Naive thymus-derived CD4-positive, alpha-beta T cell (primary cell): ENCODE measurements around the gene POC1A. TPM values are rescaled to one million over a fixed set of nuclear protein-coding genes. Genes with fewer than 3 reads are reported as not detected.
"Not testable (repeated sequence)": the region's sequence is repeated elsewhere in the genome, so short reads cannot be mapped to it uniquely, and the experiment has no call there.

Source experiments
- ATAC-seq: fragments of 150-1000 bp; cut with Tn5 transposase; 2 replicates; pipeline ENCODE4 v1.10.0; 2021; ENCODE audit warnings: mild to moderate bottlenecking, moderate library complexity
- CTCF ChIA-PET: fragments of 350-600 bp; sonication (Branson Sonifier 250); formaldehyde crosslinking; loops from one replicate; lab custom pipeline; 2021; ENCODE audit warnings: antibody characterized with exemption; lab: Charles Lee
- POLR2A ChIA-PET: fragments of 350-600 bp; sonication (Branson Sonifier 250); formaldehyde crosslinking; loops from one replicate; lab custom pipeline; 2021; ENCODE audit warnings: antibody characterized with exemption, inconsistent platforms; lab: Charles Lee
- DNase-seq, 9 donors: peaks; one replicate each; pipeline versions ENCODE4 v3.0.0 to v3.0.0-alpha.2; 2020 to 2022; ENCODE audit warnings: mixed read lengths in 1 of 9
- H3K27ac ChIP-seq: one replicate; pipeline ENCODE4 v1.7.0; 2013; ENCODE audit warnings: mild to moderate bottlenecking, low read depth, low read length, moderate library complexity
- H3K27me3 ChIP-seq, 2 donors: one replicate each; pipeline ENCODE4 v1.7.0; 2013; ENCODE audit warnings: low read length in 2 of 2, mild to moderate bottlenecking in 2 of 2, moderate library complexity in 2 of 2; ENCODE audit not compliant: control insufficient read depth in 2 of 2, insufficient read depth in 2 of 2
- H3K36me3 ChIP-seq, 3 experiments: 1 replicate in 2 of 3; 2 replicates in 1 of 3; pipeline ENCODE4 v1.7.0; 2013; ENCODE audit warnings: low read length in 3 of 3, mild to moderate bottlenecking in 3 of 3, moderate library complexity in 1 of 3; ENCODE audit not compliant: insufficient read depth in 3 of 3, control insufficient read depth in 2 of 3
- H3K4me1 ChIP-seq, 2 donors: one replicate each; pipeline ENCODE4 v1.7.0; 2013; ENCODE audit warnings: low read length in 2 of 2, mild to moderate bottlenecking in 2 of 2, moderate library complexity in 1 of 2; ENCODE audit not compliant: control insufficient read depth in 2 of 2, insufficient read depth in 2 of 2
- H3K4me3 ChIP-seq: 2 replicates; pipeline ENCODE4 v1.7.0; 2013; ENCODE audit warnings: mild to moderate bottlenecking, low read length
- H3K9me3 ChIP-seq, 3 experiments: 1 replicate in 2 of 3; 2 replicates in 1 of 3; pipeline ENCODE4 v1.7.0; 2013; ENCODE audit warnings: low read length in 3 of 3; ENCODE audit not compliant: control insufficient read depth in 2 of 3
- H3K27ac Mint-ChIP-seq, 9 donors: one replicate each; pipeline ENCODE4 v1.8.0; 2020 to 2022; ENCODE audit warnings: mixed read lengths in 9 of 9, mild to moderate bottlenecking in 8 of 9, moderate library complexity in 5 of 9, inconsistent platforms in 2 of 9
- H3K27me3 Mint-ChIP-seq, 5 donors: one replicate each; pipeline ENCODE4 v1.8.0; 2021 to 2022; ENCODE audit warnings: mixed read lengths in 5 of 5, mild to moderate bottlenecking in 1 of 5
- H3K36me3 Mint-ChIP-seq, 5 donors: one replicate each; pipeline ENCODE4 v1.8.0; 2020 to 2022; ENCODE audit warnings: mixed read lengths in 5 of 5, mild to moderate bottlenecking in 3 of 5, inconsistent platforms in 1 of 5
- H3K4me1 Mint-ChIP-seq, 7 donors: one replicate each; pipeline ENCODE4 v1.8.0; 2020 to 2022; ENCODE audit warnings: mixed read lengths in 7 of 7, mild to moderate bottlenecking in 3 of 7, inconsistent platforms in 1 of 7
- H3K4me3 Mint-ChIP-seq, 10 donors: one replicate each; pipeline ENCODE4 v1.8.0; 2020 to 2022; ENCODE audit warnings: mild to moderate bottlenecking in 10 of 10, mixed read lengths in 10 of 10, moderate library complexity in 6 of 10, inconsistent platforms in 2 of 10
- H3K9me3 Mint-ChIP-seq, 11 donors: one replicate each; pipeline ENCODE4 v1.8.0; 2020 to 2022; ENCODE audit warnings: mixed read lengths in 11 of 11, mild to moderate bottlenecking in 4 of 11, inconsistent platforms in 1 of 11, moderate library complexity in 1 of 11
- intact Hi-C, 2 donors: fragments of 100-400 bp; cut with micrococcal nuclease; formaldehyde crosslinking; loops; one replicate each; pipeline ENCODE4 v1.15.1; 2023
- polyA plus RNA-seq, 2 donors: library from polyadenylated mRNA; unstranded; fragments of 300-500 nt; fragmentation: Illumina TruSeq; gene quantifications; one replicate each; pipeline ENCODE4 v1.2.3, GENCODE V29; 2021
- total RNA-seq, 6 experiments: library from RNA in 5 of 6; stranded (reverse) in 5 of 6; gene quantifications; 1 replicate in 5 of 6; 2 replicates in 1 of 6; pipeline ENCODE4 v1.2.3 and lab custom pipeline; 2021 to 2026

POC1A gene
- total and polyA plus RNA-seq, 7 experiments from 2014 or later: 0.58 to 19.7 (median 1.3) TPM

DNA sequence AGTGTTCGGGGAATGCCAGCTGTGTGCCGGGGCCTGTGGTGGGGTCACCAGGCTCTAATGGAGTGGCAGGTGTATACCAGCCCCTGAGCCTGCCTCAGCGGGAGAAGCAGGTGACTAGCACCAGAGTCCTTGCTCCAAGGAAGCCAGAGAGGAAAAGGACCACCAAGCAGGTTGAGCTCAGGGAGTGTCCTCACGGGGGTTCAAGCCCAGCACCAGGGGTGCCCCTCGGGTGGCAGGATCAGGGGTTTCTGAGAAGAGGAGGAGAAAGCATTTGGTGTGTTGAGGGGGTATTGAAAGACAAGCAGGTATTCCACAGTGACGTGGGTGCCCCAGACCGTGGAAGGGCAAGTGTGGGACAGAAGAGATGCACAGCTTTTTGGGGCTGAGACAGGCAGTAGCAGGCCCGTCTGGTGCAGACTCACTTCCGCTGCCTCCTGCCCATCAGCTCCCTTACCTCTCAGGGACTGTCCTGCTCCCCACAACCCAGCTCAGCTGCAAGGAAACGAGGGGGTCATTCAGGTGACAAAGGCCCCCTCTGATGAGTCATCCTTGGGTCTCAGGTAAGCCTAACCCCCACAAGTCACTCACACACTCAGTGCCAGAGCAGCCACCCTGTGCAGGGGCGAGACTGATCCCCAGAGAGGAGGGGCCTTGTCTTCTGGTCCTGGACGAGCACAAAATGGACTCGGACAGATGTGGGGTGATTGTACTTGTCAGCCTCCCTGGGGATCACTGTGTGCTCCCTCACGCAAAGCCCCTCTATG lies 21.4 kb upstream of the POC1A start:
- Mint-ChIP-seq H3K4me1 (peaks cover 0 to 10% (median 0%) of the 10 kb centered on the region in 7 donors), H3K4me3 (no peak overlapping the region), H3K27me3 (peaks cover 0 to 6% (median 0%) of the 10 kb centered on the region in 5 donors), H3K9me3 (peaks cover 0 to 4% (median 0%) of the 10 kb centered on the region in 11 donors), H3K36me3 (no peaks in the 10 kb centered on the region), H3K27ac (no peak overlapping the region)
- Histone ChIP-seq H3K4me3 (no peak overlapping the region), H3K27ac (no peak overlapping the region), H3K9me3 (no peaks in the 10 kb centered on the region), H3K4me1 (no peaks in the 10 kb centered on the region), H3K36me3 (no peaks in the 10 kb centered on the region), H3K27me3 (no peaks in the 10 kb centered on the region)
- ATAC-seq (no peak), DNase-seq (no peak)
- ChIA-PET POLR2A (interaction anchor here (1.1 kb wide), 1 partner anchor 26 kb away, joined by 3 read pairs; no protein-coding TSS in a partner anchor), CTCF (no interaction called here)
- intact Hi-C loops: no loop called here

DNA sequence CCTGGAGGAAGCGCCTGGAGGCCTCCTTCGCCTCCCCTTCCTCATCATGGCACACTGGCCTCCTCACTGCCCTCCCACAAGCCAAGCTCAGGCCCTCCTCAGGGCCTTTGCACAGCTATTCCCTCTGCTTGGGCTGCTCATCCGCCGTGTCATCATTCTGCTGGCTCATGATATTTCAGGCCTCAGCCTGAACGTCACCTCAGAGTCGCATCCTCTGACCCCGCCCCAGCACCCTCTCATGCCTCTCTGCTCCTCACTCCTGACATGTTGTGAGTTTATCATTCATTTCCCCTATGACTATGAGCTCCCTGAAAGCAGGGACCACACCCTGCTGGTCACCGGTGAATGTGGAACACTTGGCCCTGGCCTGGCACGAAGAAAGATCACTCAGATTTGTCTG lies 20.7 kb upstream of the POC1A start:
- no peak overlapping the region for H3K4me3 ChIP-seq
- no peaks in the 10 kb centered on the region for H3K36me3 Mint-ChIP-seq
- H3K27ac ChIP-seq: no peak overlapping the region
- no peaks in the 10 kb centered on the region for H3K36me3 ChIP-seq
- peaks cover 0 to 4% (median 0%) of the 10 kb centered on the region in 11 donors for H3K9me3 Mint-ChIP-seq
- H3K4me3 Mint-ChIP-seq: no peak overlapping the region
- ATAC-seq: peak; percentile 90
- ChIA-PET CTCF (no interaction called here), POLR2A (no interaction called here)
- H3K4me1 ChIP-seq: no peaks in the 10 kb centered on the region
- no peak overlapping the region for H3K27ac Mint-ChIP-seq
- H3K27me3 ChIP-seq: no peaks in the 10 kb centered on the region
- DNase-seq: no peak
- no peaks in the 10 kb centered on the region for H3K9me3 ChIP-seq
- peaks cover 0 to 10% (median 0%) of the 10 kb centered on the region in 7 donors for H3K4me1 Mint-ChIP-seq
- peaks cover 0 to 6% (median 0%) of the 10 kb centered on the region in 5 donors for H3K27me3 Mint-ChIP-seq
- intact Hi-C loops: no loop called here

DNA sequence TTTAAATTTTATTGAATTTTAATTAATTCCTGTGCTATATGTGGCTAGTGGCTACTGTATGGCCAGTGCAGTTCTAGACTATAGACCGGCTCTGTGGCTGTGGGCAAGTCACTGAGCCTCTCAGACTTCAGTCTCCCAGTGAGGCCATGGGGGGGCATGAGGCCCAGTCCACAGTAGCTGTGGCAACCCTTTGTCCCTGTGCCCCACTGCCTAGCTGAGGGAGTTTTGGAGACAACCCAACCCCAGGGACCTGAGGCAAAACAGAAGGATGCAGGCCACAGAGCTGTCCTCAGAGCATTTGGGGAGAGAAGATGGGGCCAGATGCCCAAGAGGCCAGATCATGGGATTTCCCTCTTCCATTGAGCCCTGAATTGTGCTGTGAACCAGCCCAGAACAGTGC lies 18.9 kb upstream of the POC1A start:
- Histone ChIP-seq H3K4me3 (no peak overlapping the region), H3K4me1 (no peaks in the 10 kb centered on the region), H3K36me3 (no peaks in the 10 kb centered on the region), H3K27ac (no peak overlapping the region), H3K9me3 (no peaks in the 10 kb centered on the region), H3K27me3 (no peaks in the 10 kb centered on the region)
- ATAC-seq (no peak), DNase-seq (no peak)
- intact Hi-C loops: no loop called here
- Mint-ChIP-seq H3K4me1 (peaks cover 0 to 7% (median 0%) of the 10 kb centered on the region in 7 donors), H3K27me3 (peaks cover 0 to under 1% (median 0%) of the 10 kb centered on the region in 5 donors), H3K36me3 (no peaks in the 10 kb centered on the region), H3K4me3 (no peak overlapping the region), H3K9me3 (peaks cover 0 to 4% (median 0%) of the 10 kb centered on the region in 11 donors), H3K27ac (no peak overlapping the region)
- ChIA-PET POLR2A (no interaction called here), CTCF (interaction anchor here (0.6 kb wide), 1 partner anchor 166 kb away, joined by 4 read pairs; no protein-coding TSS in a partner anchor)

DNA sequence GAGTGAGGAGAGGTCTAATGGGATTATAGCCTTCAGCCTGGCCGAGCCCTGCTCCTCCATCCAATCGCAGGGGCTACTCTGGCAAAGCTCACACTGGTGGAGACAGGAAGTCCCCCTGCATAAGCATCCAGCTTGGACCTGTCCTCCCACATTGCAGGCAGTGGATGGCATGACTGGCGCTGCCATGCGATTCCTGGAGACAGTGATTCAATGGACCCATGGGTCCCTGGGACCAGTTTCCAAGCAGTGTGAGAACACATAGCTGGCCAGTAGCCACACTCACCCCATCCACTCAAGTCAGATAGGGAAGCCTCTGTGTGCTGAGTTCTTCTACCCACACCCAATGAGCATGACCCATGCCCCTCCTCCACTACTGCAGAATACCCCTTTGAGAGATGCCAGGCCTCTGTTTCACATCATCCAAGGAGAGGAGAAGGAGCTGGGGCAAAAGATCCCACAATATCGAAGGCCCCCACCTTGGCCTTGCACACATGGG lies 18.1 kb upstream of the POC1A start:
- Histone ChIP-seq H3K27me3 (no peaks in the 10 kb centered on the region), H3K9me3 (no peaks in the 10 kb centered on the region), H3K4me3 (no peak overlapping the region), H3K36me3 (no peaks in the 10 kb centered on the region), H3K27ac (no peak overlapping the region), H3K4me1 (no peaks in the 10 kb centered on the region)
- ATAC-seq: no peak
- H3K9me3 Mint-ChIP-seq: peaks cover 0 to 4% (median 0%) of the 10 kb centered on the region in 11 donors
- CTCF ChIA-PET: no interaction called here
- no peak for DNase-seq
- peaks cover 0 to 2% (median 0%) of the 10 kb centered on the region in 5 donors for H3K27me3 Mint-ChIP-seq
- H3K4me1 Mint-ChIP-seq: peaks cover 0 to 7% (median 0%) of the 10 kb centered on the region in 7 donors
- no peak overlapping the region for H3K4me3 Mint-ChIP-seq
- POLR2A ChIA-PET: no interaction called here
- no peak overlapping the region for H3K27ac Mint-ChIP-seq
- no peaks in the 10 kb centered on the region for H3K36me3 Mint-ChIP-seq
- intact Hi-C loops: no loop called here

DNA sequence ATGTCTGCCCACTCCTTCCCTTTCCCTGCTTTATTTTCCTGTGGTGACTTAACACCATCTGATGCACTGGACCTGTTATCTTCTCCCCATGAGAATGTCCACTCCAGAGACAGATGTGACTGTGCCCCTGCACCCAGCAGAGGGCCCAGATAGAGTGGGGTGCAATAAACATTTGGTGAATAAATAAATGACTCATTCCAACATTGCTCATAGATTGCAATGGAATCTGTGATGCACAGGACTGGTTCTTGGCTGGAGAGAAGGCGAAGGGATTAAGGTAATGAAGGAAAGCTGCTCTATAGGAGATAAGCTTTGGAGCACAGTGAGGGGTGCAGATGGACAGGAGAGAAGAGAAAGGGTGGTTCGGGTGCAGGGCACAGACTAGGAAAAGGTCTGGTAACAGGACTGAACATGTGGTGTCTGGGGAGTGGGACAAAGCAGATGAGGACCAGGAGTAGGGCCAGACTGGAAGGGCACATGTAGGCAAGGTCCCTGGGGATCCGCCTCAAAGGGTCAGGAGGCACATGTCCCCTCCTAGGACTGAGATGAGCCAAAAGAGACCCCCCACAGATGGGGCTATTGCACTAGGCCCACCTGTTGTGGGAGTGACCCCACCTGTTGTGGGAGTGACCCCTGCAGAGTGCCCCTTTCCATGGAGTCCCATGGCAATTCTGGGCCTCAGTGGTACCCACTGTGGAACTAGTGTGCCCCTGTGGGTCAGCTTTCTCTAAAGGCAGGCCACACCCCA lies 17.5 kb upstream of the POC1A start:
- no peak for DNase-seq
- Mint-ChIP-seq H3K36me3 (no peaks in the 10 kb centered on the region), H3K4me3 (no peak overlapping the region), H3K27ac (peak overlapping the region in 1 of 9 donors; percentile 5), H3K27me3 (peaks cover 0 to 4% (median 0%) of the 10 kb centered on the region in 5 donors), H3K9me3 (peaks cover 0 to 4% (median 0%) of the 10 kb centered on the region in 11 donors), H3K4me1 (peaks cover 0 to 7% (median 0%) of the 10 kb centered on the region in 7 donors)
- no peak overlapping the region for H3K4me3 ChIP-seq
- no peak overlapping the region for H3K27ac ChIP-seq
- ATAC-seq: no peak
- no peaks in the 10 kb centered on the region for H3K36me3 ChIP-seq
- intact Hi-C loops: no loop called here
- H3K27me3 ChIP-seq: no peaks in the 10 kb centered on the region
- POLR2A ChIA-PET: no interaction called here
- H3K4me1 ChIP-seq: no peaks in the 10 kb centered on the region
- CTCF ChIA-PET: no interaction called here
- no peaks in the 10 kb centered on the region for H3K9me3 ChIP-seq

DNA sequence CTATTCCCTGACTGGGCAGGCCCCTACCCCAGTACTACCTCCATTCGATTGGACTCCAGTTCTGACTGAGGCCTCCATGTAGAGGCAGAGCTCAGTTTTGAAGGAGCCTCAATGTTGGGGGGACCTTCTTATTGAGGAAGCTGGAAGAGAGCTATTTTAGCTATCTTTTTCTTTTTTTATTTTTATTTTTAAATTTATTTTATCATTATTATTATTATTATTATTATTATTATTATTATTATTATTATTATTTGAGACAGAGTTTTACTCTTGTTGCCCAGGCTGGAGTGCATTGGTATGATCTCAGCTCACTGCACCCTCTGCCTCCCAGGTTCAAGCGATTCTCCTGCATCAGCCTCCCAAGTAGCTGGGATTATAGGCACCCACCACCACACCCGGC lies 16.0 kb upstream of the POC1A start:
- intact Hi-C loops, H3K27me3 ChIP-seq, H3K4me3 ChIP-seq, H3K27ac Mint-ChIP-seq, H3K27me3 Mint-ChIP-seq, DNase-seq, H3K4me3 Mint-ChIP-seq, H3K36me3 ChIP-seq, H3K9me3 ChIP-seq, H3K27ac ChIP-seq, H3K4me1 ChIP-seq, H3K9me3 Mint-ChIP-seq, H3K36me3 Mint-ChIP-seq, ATAC-seq, H3K4me1 Mint-ChIP-seq, CTCF ChIA-PET: not testable (repeated sequence)
- POLR2A ChIA-PET: interaction anchor here (0.6 kb wide), 2 partner anchors 113 to 1910 kb away, joined by 3 read pairs; no protein-coding TSS in a partner anchor
